A549 (cell line): Measurements from ENCODE around the gene EEFSEC. TPM values are rescaled to one million over a fixed set of nuclear protein-coding genes. Genes with fewer than 3 reads are reported as not detected.

ENCODE experiments used
- ATAC-seq, 2 experiments: fragments of 200-7000 bp in 1 of 2; fragments of >200 bp in 1 of 2; cut with Nextera tagmentation in 1 of 2; cut with Tn5 transposase in 1 of 2; 3 replicates each; pipeline versions ENCODE4 v1.8.0 to v1.9.1; 2018 to 2020; ENCODE audit warnings: mild to moderate bottlenecking in 1 of 2, moderate library complexity in 1 of 2
- CTCF ChIA-PET: fragments of 300-600 bp; sonication (Branson Sonifier 250); formaldehyde crosslinking; extraction: SDS; loops from one replicate; lab custom pipeline; 2021; ENCODE audit warnings: antibody characterized with exemption, inconsistent platforms; lab: Yijun Ruan, JAX
- POLR2A ChIA-PET: fragments of 350-600 bp; formaldehyde crosslinking; extraction: SDS; loops from one replicate; lab custom pipeline; 2021; ENCODE audit warnings: antibody characterized with exemption, inconsistent platforms; lab: Yijun Ruan, JAX
- DNase-seq, 2 experiments: peaks; one replicate each; pipeline versions ENCODE4 v3.0.0 to v3.0.0-alpha.2; 2011 to 2016; ENCODE audit warnings: low read depth in 1 of 2, low spot score in 1 of 2
- FAIRE-seq: peaks from 2 replicates; lab custom pipeline; 2011; peaks lifted over from hg19 to GRCh38; lab: Jason Lieb, UNC
- H3K27ac ChIP-seq, 2 experiments: fragments of >200 bp; sonication (Bioruptor Twin); formaldehyde crosslinking; 3 replicates each; pipeline ENCODE4 v1.5.1; 2016 to 2017
- H3K4me1 ChIP-seq: fragments of >200 bp; sonication (Bioruptor Twin); formaldehyde crosslinking; 3 replicates; pipeline ENCODE4 v1.6.1; 2016
- H3K4me2 ChIP-seq: fragments of >200 bp; sonication (Bioruptor Twin); formaldehyde crosslinking; 3 replicates; pipeline ENCODE4 v1.6.1; 2016
- H3K4me3 ChIP-seq: fragments of >200 bp; sonication (Bioruptor Twin); formaldehyde crosslinking; 3 replicates; pipeline ENCODE4 v1.5.1; 2016
- H3K9me3 ChIP-seq: fragments of >200 bp; sonication (Bioruptor Twin); formaldehyde crosslinking; 3 replicates; pipeline ENCODE4 v1.6.1; 2016
- CBX2 ChIP-seq: fragments of 200-600 bp; sonication (generic); IDR thresholded peaks from 2 replicates; pipeline ENCODE4 v1.6.1; 2016; ENCODE audit warnings: low read depth, mild to moderate bottlenecking, borderline replicate concordance
- CEBPB ChIP-seq, 2 experiments: fragments of >200 bp in 1 of 2; sonication (Bioruptor Twin) in 1 of 2; formaldehyde crosslinking in 1 of 2; IDR thresholded peaks; 2 replicates each; pipeline ENCODE4 v1.6.1; 2012 to 2016
- CHD2 ChIP-seq: fragments of 150-350 bp; IDR thresholded peaks from 2 replicates; pipeline ENCODE4 v1.6.1; 2014; ENCODE audit warnings: low read length; ENCODE audit not compliant: partially characterized antibody
- EP300 ChIP-seq, 2 experiments: fragments of >200 bp; sonication (Bioruptor Twin); formaldehyde crosslinking; IDR thresholded peaks; 2 replicates in 1 of 2; 3 replicates in 1 of 2; pipeline ENCODE4 v1.6.1; 2016 to 2017
- ESRRA ChIP-seq: fragments of 150-350 bp; IDR thresholded peaks from 2 replicates; pipeline ENCODE4 v1.6.1; 2014; ENCODE audit warnings: mild to moderate bottlenecking, low read length, borderline replicate concordance
- FOSB ChIP-seq: fragments of 250-450 bp; sonication (Bioruptor Pico); IDR thresholded peaks from 2 replicates; pipeline ENCODE4 v1.5.0; 2020; ENCODE audit warnings: mild to moderate bottlenecking, moderate library complexity
- GATA3 ChIP-seq: IDR thresholded peaks from 2 replicates; pipeline ENCODE4 v1.6.1; 2012; ENCODE audit warnings: borderline replicate concordance
- HEYL ChIP-seq: fragments of 250-450 bp; sonication (Bioruptor Pico); IDR thresholded peaks from 2 replicates; pipeline ENCODE4 v1.8.0; 2021; ENCODE audit warnings: mild to moderate bottlenecking, moderate library complexity
- HOXB13 ChIP-seq: fragments of 250-450 bp; sonication (Bioruptor Pico); IDR thresholded peaks from 2 replicates; pipeline ENCODE4 v1.5.0; 2020; ENCODE audit warnings: low read depth, mild to moderate bottlenecking, moderate library complexity
- KDM5A ChIP-seq: fragments of 200-600 bp; sonication (generic); IDR thresholded peaks from 2 replicates; pipeline ENCODE4 v1.6.1; 2016; ENCODE audit warnings: antibody characterized with exemption, mild to moderate bottlenecking
- MAFK ChIP-seq: fragments of 450-650 bp; IDR thresholded peaks from 2 replicates; pipeline ENCODE4 v1.6.1; 2014; ENCODE audit not compliant: partially characterized antibody
- MAZ ChIP-seq: fragments of 150-350 bp; IDR thresholded peaks from 2 replicates; pipeline ENCODE4 v1.6.1; 2014; ENCODE audit warnings: antibody characterized with exemption, low read depth, low read length, borderline replicate concordance
- NPAS2 ChIP-seq: fragments of 250-450 bp; sonication (Bioruptor Pico); IDR thresholded peaks from 2 replicates; pipeline ENCODE4 v1.8.0; 2022; ENCODE audit warnings: mild to moderate bottlenecking, moderate library complexity, borderline replicate concordance
- PHF8 ChIP-seq: fragments of 200-600 bp; sonication (generic); IDR thresholded peaks from 2 replicates; pipeline ENCODE4 v1.6.1; 2016; ENCODE audit warnings: low read depth, mild to moderate bottlenecking, antibody characterized with exemption, moderate library complexity, borderline replicate concordance
- POLR2AphosphoS2 ChIP-seq: conservative IDR thresholded peaks from 2 replicates; pipeline ENCODE4 v1.6.1; 2012; ENCODE audit warnings: low read length, improper control_type of control experiment, inconsistent platforms
- RAD21 ChIP-seq, 2 experiments: fragments of >200 bp in 1 of 2; sonication (Bioruptor Twin) in 1 of 2; formaldehyde crosslinking in 1 of 2; IDR thresholded peaks in 1 of 2; conservative IDR thresholded peaks in 1 of 2; 2 replicates in 1 of 2; 3 replicates in 1 of 2; pipeline ENCODE4 v1.6.1; 2012 to 2018; ENCODE audit warnings: inconsistent platforms in 1 of 2
- RFX5 ChIP-seq: fragments of 450-650 bp; IDR thresholded peaks from 2 replicates; pipeline ENCODE4 v1.7.1; 2014; ENCODE audit warnings: antibody characterized with exemption, mild to moderate bottlenecking, moderate library complexity
- SMC3 ChIP-seq: fragments of >200 bp; sonication (Bioruptor Twin); formaldehyde crosslinking; IDR thresholded peaks from 3 replicates; pipeline ENCODE4 v1.6.1; 2018; ENCODE audit warnings: inconsistent platforms
- TP53 ChIP-seq: fragments of 250-450 bp; sonication (Bioruptor Pico); IDR thresholded peaks from 2 replicates; pipeline ENCODE4 v1.5.0; 2021; ENCODE audit warnings: mild to moderate bottlenecking, moderate library complexity
- ZFP36 ChIP-seq: fragments of 450-650 bp; IDR thresholded peaks from 2 replicates; pipeline ENCODE4 v1.6.1; 2014; ENCODE audit warnings: borderline replicate concordance; ENCODE audit not compliant: partially characterized antibody
- ZSCAN20 ChIP-seq: fragments of 250-450 bp; sonication (Bioruptor Pico); IDR thresholded peaks from 2 replicates; pipeline ENCODE4 v1.8.0; 2022; ENCODE audit warnings: mild to moderate bottlenecking, moderate library complexity
- WGBS: methylation state at CpG from one replicate; pipeline ENCODE4 v1.1.6; 2017; ENCODE audit errors: missing lambda C conversion rate; 5-methylcytosine and 5-hydroxymethylcytosine counted together
- polyA plus RNA-seq, 4 experiments: library from polyadenylated mRNA; depleted of rRNA in 3 of 4; stranded (reverse); fragments of >200 nt; fragmentation: RNase III in 1 of 4; extraction: RNeasy Plus Mini Kit Qiagen cat#74134 plus additional on column Dnase treatment in 1 of 4; gene quantifications; 2 replicates in 3 of 4; 3 replicates in 1 of 4; pipeline ENCODE4 v1.2.3, GENCODE V29; 2011 to 2017
- TF ChIP-seq, protein P1 (sequence below): fragments of 150-350 bp; IDR thresholded peaks from 2 replicates; pipeline ENCODE4 v1.6.1; 2014; ENCODE audit warnings: low read depth, mild to moderate bottlenecking, low read length
- TF ChIP-seq, protein P2 (sequence below): fragments of 250-450 bp; sonication (Bioruptor Pico); IDR thresholded peaks from 2 replicates; pipeline ENCODE4 v1.5.0; 2021; ENCODE audit warnings: mild to moderate bottlenecking, moderate library complexity, borderline replicate concordance
- TF ChIP-seq, protein P3 (sequence below): IDR thresholded peaks from 2 replicates; pipeline ENCODE4 v1.6.1; 2012
- TF ChIP-seq, protein P4 (sequence below): fragments of 450-650 bp; IDR thresholded peaks from 2 replicates; pipeline ENCODE4 v1.6.1; 2014; ENCODE audit warnings: antibody characterized with exemption
- TF ChIP-seq, protein P5 (sequence below): fragments of 200-600 bp; sonication (generic); IDR thresholded peaks from 2 replicates; pipeline ENCODE4 v1.6.1; 2016; ENCODE audit warnings: antibody characterized with exemption, mild to moderate bottlenecking, moderate library complexity
- TF ChIP-seq, protein P6 (sequence below): fragments of 250-450 bp; sonication (Bioruptor Pico); IDR thresholded peaks from 2 replicates; pipeline ENCODE4 v1.5.0; 2020; ENCODE audit warnings: low read depth, mild to moderate bottlenecking, moderate library complexity

Gene EEFSEC
- polyA plus RNA-seq, 2 of the 4 experiments (the other 2 are of a cell fraction) = 6.9 to 7.3 TPM

DNA sequence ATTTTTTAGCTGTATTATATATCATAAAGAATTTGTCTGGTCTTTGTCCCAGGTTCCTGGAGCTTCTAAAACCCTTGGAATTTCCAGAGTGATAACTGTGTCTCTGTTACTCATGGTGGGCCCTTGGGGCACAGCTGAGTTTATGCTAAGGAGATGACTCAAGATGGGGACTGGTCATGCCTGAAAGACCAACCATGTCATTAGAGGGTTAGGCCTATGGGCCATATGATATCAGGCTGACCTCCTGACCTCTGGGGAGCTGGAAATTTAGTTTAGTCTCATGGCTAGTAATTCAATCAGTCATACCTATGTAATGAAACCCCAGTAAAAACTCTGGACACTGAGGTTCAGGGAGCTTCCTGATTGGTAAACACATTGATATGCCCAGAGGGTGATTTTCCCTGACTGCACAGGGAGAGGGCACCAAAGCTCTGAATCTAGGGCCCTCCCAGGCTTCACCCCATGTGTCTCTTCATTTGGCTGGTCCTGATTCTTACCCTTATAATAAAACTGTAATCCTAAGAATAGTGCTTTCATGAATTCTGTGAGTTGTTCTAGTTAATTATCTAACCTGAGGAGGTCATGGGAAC lies 69.6 kb downstream of the EEFSEC start:
- Histone ChIP-seq H3K4me2 (no peak overlapping the region), H3K9me3 (peaks cover 12% of the 10 kb centered on the region; the same call in 2 of the 3 replicates), H3K4me3 (no peak overlapping the region), H3K27ac (no peak overlapping the region), H3K4me1 (peaks cover 4% of the 10 kb centered on the region; the same call in 2 of the 3 replicates)
- DNase-seq (no peak), FAIRE-seq (no peak), ATAC-seq (no peak)
- ChIA-PET CTCF (no interaction called here), POLR2A (no interaction called here)
- TF ChIP-seq, protein P1, sequence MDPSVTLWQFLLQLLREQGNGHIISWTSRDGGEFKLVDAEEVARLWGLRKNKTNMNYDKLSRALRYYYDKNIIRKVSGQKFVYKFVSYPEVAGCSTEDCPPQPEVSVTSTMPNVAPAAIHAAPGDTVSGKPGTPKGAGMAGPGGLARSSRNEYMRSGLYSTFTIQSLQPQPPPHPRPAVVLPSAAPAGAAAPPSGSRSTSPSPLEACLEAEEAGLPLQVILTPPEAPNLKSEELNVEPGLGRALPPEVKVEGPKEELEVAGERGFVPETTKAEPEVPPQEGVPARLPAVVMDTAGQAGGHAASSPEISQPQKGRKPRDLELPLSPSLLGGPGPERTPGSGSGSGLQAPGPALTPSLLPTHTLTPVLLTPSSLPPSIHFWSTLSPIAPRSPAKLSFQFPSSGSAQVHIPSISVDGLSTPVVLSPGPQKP = no peak
- TF ChIP-seq MAZ = no peak
- TF ChIP-seq ZSCAN20 (CRISPR knock-in tag) = no peak
- TF ChIP-seq, protein P2, sequence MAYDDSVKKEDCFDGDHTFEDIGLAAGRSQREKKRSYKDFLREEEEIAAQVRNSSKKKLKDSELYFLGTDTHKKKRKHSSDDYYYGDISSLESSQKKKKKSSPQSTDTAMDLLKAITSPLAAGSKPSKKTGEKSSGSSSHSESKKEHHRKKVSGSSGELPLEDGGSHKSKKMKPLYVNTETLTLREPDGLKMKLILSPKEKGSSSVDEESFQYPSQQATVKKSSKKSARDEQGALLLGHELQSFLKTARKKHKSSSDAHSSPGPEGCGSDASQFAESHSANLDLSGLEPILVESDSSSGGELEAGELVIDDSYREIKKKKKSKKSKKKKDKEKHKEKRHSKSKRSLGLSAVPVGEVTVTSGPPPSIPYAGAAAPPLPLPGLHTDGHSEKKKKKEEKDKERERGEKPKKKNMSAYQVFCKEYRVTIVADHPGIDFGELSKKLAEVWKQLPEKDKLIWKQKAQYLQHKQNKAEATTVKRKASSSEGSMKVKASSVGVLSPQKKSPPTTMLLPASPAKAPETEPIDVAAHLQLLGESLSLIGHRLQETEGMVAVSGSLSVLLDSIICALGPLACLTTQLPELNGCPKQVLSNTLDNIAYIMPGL (CRISPR knock-in tag) = no peak
- no peak for TF ChIP-seq PHF8
- TF ChIP-seq, protein P3, sequence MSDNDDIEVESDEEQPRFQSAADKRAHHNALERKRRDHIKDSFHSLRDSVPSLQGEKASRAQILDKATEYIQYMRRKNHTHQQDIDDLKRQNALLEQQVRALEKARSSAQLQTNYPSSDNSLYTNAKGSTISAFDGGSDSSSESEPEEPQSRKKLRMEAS = no peak
- no peak for TF ChIP-seq GATA3
- no peak for TF ChIP-seq ZFP36
- TF ChIP-seq KDM5A = no peak
- TF ChIP-seq CHD2 = no peak
- TF ChIP-seq TP53 (CRISPR knock-in tag) = no peak
- no peak for TF ChIP-seq MAFK
- TF ChIP-seq CEBPB (IDR thresholded peaks at IDR 0.05) = no peak
- TF ChIP-seq, protein P4, sequence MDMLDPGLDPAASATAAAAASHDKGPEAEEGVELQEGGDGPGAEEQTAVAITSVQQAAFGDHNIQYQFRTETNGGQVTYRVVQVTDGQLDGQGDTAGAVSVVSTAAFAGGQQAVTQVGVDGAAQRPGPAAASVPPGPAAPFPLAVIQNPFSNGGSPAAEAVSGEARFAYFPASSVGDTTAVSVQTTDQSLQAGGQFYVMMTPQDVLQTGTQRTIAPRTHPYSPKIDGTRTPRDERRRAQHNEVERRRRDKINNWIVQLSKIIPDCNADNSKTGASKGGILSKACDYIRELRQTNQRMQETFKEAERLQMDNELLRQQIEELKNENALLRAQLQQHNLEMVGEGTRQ = no peak
- TF ChIP-seq RAD21 (conservative IDR thresholded peaks at IDR 0.05 in 1 of 2, IDR thresholded peaks at IDR 0.05 in 1 of 2) = no peak
- no peak for TF ChIP-seq HOXB13 (CRISPR knock-in tag)
- no peak for TF ChIP-seq CBX2
- no peak for TF ChIP-seq SMC3
- TF ChIP-seq NPAS2 (CRISPR knock-in tag) = no peak
- no peak for TF ChIP-seq RFX5

DNA sequence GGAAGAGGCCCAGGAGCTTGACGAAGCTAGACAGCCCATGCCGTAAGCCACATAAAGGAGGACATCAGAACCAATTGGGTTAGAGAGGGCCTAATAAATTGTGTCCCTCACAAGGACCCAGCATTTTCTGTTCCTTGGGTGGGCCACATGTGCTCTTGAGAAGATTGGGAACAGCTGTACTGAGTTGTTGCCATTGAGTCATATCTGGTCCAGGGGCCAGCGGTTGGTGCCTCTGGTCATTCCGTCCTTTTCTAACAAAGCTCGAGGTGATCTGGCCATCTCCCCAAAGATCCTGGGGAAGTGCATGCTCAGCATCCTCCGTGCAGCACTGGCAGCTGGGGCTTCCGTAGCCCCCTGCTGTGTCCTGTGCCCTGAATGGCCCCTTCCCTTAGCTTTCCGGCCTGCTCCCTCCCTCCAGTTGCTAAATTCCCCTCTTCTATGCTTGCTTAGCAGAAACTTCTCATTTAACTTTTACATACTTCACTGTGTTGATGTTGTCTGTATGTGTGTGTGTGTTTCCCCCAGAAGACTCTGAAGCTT lies 73.0 kb downstream of the EEFSEC start:
- FAIRE-seq (no peak), DNase-seq (no peak), ATAC-seq (no peak)
- H3K9me3 ChIP-seq = peaks cover 12% of the 10 kb centered on the region; the same call in 2 of the 3 replicates
- H3K4me3 ChIP-seq = no peak overlapping the region
- H3K27ac ChIP-seq = no peak overlapping the region
- H3K4me2 ChIP-seq = no peak overlapping the region
- H3K4me1 ChIP-seq = no peaks in the 10 kb centered on the region
- ChIA-PET POLR2A (no interaction called here), CTCF (interaction anchor here (0.7 to 3.0 kb wide), 13 partner anchors 12 to 382 kb away, joined by 3 to 12 read pairs (median 4); no protein-coding TSS in a partner anchor)
- WGBS = 83% methylated on average over 8 of the region's 8 CpGs
- TF ChIP-seq FOSB (CRISPR knock-in tag) = no peak
- TF ChIP-seq, protein P5, sequence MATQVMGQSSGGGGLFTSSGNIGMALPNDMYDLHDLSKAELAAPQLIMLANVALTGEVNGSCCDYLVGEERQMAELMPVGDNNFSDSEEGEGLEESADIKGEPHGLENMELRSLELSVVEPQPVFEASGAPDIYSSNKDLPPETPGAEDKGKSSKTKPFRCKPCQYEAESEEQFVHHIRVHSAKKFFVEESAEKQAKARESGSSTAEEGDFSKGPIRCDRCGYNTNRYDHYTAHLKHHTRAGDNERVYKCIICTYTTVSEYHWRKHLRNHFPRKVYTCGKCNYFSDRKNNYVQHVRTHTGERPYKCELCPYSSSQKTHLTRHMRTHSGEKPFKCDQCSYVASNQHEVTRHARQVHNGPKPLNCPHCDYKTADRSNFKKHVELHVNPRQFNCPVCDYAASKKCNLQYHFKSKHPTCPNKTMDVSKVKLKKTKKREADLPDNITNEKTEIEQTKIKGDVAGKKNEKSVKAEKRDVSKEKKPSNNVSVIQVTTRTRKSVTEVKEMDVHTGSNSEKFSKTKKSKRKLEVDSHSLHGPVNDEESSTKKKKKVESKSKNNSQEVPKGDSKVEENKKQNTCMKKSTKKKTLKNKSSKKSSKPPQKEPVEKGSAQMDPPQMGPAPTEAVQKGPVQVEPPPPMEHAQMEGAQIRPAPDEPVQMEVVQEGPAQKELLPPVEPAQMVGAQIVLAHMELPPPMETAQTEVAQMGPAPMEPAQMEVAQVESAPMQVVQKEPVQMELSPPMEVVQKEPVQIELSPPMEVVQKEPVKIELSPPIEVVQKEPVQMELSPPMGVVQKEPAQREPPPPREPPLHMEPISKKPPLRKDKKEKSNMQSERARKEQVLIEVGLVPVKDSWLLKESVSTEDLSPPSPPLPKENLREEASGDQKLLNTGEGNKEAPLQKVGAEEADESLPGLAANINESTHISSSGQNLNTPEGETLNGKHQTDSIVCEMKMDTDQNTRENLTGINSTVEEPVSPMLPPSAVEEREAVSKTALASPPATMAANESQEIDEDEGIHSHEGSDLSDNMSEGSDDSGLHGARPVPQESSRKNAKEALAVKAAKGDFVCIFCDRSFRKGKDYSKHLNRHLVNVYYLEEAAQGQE = no peak
- TF ChIP-seq, protein P6, sequence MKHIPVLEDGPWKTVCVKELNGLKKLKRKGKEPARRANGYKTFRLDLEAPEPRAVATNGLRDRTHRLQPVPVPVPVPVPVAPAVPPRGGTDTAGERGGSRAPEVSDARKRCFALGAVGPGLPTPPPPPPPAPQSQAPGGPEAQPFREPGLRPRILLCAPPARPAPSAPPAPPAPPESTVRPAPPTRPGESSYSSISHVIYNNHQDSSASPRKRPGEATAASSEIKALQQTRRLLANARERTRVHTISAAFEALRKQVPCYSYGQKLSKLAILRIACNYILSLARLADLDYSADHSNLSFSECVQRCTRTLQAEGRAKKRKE (CRISPR knock-in tag) = no peak
- TF ChIP-seq POLR2AphosphoS2 = no peak
- TF ChIP-seq EP300 (IDR thresholded peaks at IDR 0.05) = no peak
- no peak for TF ChIP-seq ESRRA
- TF ChIP-seq TP53 (CRISPR knock-in tag) = no peak
- no peak for TF ChIP-seq HEYL
